HEK293 (cell line): Measurements from ENCODE around the gene NEK9.
A peak's percentile ranks its signal among the peaks of the same experiment; 100 is the strongest.

Experiments
- BCL11A ChIP-seq: fragments of 450-650 bp; formaldehyde crosslinking; IDR thresholded peaks from 2 replicates; pipeline ENCODE4 v1.5.1; 2016; ENCODE audit warnings: low read depth, missing biosample characterization, missing genetic modification characterization
- BCL11B ChIP-seq: fragments of 450-650 bp; formaldehyde crosslinking; IDR thresholded peaks from 2 replicates; pipeline ENCODE4 v1.5.1; 2016; ENCODE audit warnings: low read depth, missing biosample characterization, missing genetic modification characterization
- BCL6B ChIP-seq: fragments of 450-650 bp; formaldehyde crosslinking; IDR thresholded peaks from 2 replicates; pipeline ENCODE4 v1.5.1; 2017; ENCODE audit warnings: missing biosample characterization, missing genetic modification characterization
- HIC1 ChIP-seq: fragments of 450-650 bp; formaldehyde crosslinking; IDR thresholded peaks from 2 replicates; pipeline ENCODE4 v1.5.1; 2016; ENCODE audit warnings: missing biosample characterization, missing genetic modification characterization
- HOXD13 ChIP-seq: sonication (generic); formaldehyde crosslinking; IDR thresholded peaks from 2 replicates; pipeline ENCODE4 v1.8.0; 2022; ENCODE audit warnings: missing genetic modification reagents, borderline replicate concordance
- KLF1 ChIP-seq: fragments of 450-650 bp; formaldehyde crosslinking; IDR thresholded peaks from 2 replicates; pipeline ENCODE4 v1.5.1; 2016; ENCODE audit warnings: missing biosample characterization, missing genetic modification characterization
- KLF16 ChIP-seq: fragments of 450-650 bp; formaldehyde crosslinking; IDR thresholded peaks from 2 replicates; pipeline ENCODE4 v1.5.1; 2017; ENCODE audit warnings: missing biosample characterization, missing genetic modification characterization
- KLF17 ChIP-seq: fragments of 450-650 bp; formaldehyde crosslinking; IDR thresholded peaks from 2 replicates; pipeline ENCODE4 v1.5.1; 2016; ENCODE audit warnings: missing biosample characterization, missing genetic modification characterization
- KLF7 ChIP-seq: fragments of 450-650 bp; formaldehyde crosslinking; IDR thresholded peaks from 2 replicates; pipeline ENCODE4 v1.5.1; 2016; ENCODE audit warnings: missing biosample characterization, missing genetic modification characterization, borderline replicate concordance
- OSR2 ChIP-seq: fragments of 450-650 bp; formaldehyde crosslinking; IDR thresholded peaks from 2 replicates; pipeline ENCODE4 v1.5.1; 2016; ENCODE audit warnings: missing biosample characterization, missing genetic modification characterization
- PATZ1 ChIP-seq: fragments of 450-650 bp; formaldehyde crosslinking; IDR thresholded peaks from 2 replicates; pipeline ENCODE4 v1.5.1; 2016; ENCODE audit warnings: missing biosample characterization, missing genetic modification characterization
- SALL2 ChIP-seq: fragments of 450-650 bp; formaldehyde crosslinking; IDR thresholded peaks from 2 replicates; pipeline ENCODE4 v1.5.0; 2017; ENCODE audit warnings: missing biosample characterization, mild to moderate bottlenecking, missing genetic modification characterization, borderline replicate concordance
- SP3 ChIP-seq: fragments of 450-650 bp; formaldehyde crosslinking; IDR thresholded peaks from 2 replicates; pipeline ENCODE4 v1.5.1; 2016; ENCODE audit warnings: missing biosample characterization, missing genetic modification characterization
- YY1 ChIP-seq: fragments of 450-650 bp; formaldehyde crosslinking; IDR thresholded peaks from 2 replicates; pipeline ENCODE4 v1.5.1; 2018; ENCODE audit warnings: missing biosample characterization, missing genetic modification characterization
- ZBTB10 ChIP-seq: fragments of 450-650 bp; formaldehyde crosslinking; IDR thresholded peaks from 2 replicates; pipeline ENCODE4 v1.5.1; 2016; ENCODE audit warnings: missing biosample characterization, missing genetic modification characterization
- ZBTB17 ChIP-seq: fragments of 450-650 bp; formaldehyde crosslinking; IDR thresholded peaks from 2 replicates; pipeline ENCODE4 v1.5.1; 2016; ENCODE audit warnings: missing biosample characterization, missing genetic modification characterization
- ZIC2 ChIP-seq: fragments of 450-650 bp; formaldehyde crosslinking; IDR thresholded peaks from 2 replicates; pipeline ENCODE4 v1.5.1; 2016; ENCODE audit warnings: missing biosample characterization, missing genetic modification characterization
- ZNF324 ChIP-seq: fragments of 450-650 bp; formaldehyde crosslinking; IDR thresholded peaks from 2 replicates; pipeline ENCODE4 v1.5.1; 2016; ENCODE audit warnings: missing biosample characterization, missing genetic modification characterization
- ZNF335 ChIP-seq: fragments of 450-650 bp; formaldehyde crosslinking; conservative IDR thresholded peaks from 2 replicates; pipeline ENCODE4 v1.5.1; 2016; ENCODE audit warnings: missing biosample characterization, missing genetic modification characterization
- ZNF341 ChIP-seq: fragments of 450-650 bp; formaldehyde crosslinking; IDR thresholded peaks from 2 replicates; pipeline ENCODE4; 2016; ENCODE audit warnings: low read depth, missing biosample characterization, missing genetic modification characterization
- ZNF416 ChIP-seq: fragments of 450-650 bp; formaldehyde crosslinking; IDR thresholded peaks from 2 replicates; pipeline ENCODE4 v1.5.1; 2016; ENCODE audit warnings: missing biosample characterization, missing genetic modification characterization
- ZNF585B ChIP-seq: fragments of 450-650 bp; formaldehyde crosslinking; IDR thresholded peaks from 2 replicates; pipeline ENCODE4 v1.5.1; 2016; ENCODE audit warnings: missing biosample characterization, missing genetic modification characterization
- ZNF600 ChIP-seq: fragments of 450-650 bp; formaldehyde crosslinking; IDR thresholded peaks from 2 replicates; pipeline ENCODE4 v1.5.1; 2016; ENCODE audit warnings: missing biosample characterization, missing genetic modification characterization
- ZNF610 ChIP-seq: fragments of 450-650 bp; formaldehyde crosslinking; IDR thresholded peaks from 2 replicates; pipeline ENCODE4 v1.5.1; 2016; ENCODE audit warnings: missing biosample characterization, missing genetic modification characterization, borderline replicate concordance
- ZNF660 ChIP-seq: fragments of 450-650 bp; IDR thresholded peaks from 2 replicates; pipeline ENCODE4 v1.5.1; 2018; ENCODE audit warnings: missing biosample characterization, mild to moderate bottlenecking, missing genetic modification characterization
- ZNF830 ChIP-seq: fragments of 450-650 bp; IDR thresholded peaks from 2 replicates; pipeline ENCODE4 v1.5.0; 2018; ENCODE audit warnings: missing biosample characterization, missing genetic modification characterization, low read depth, mild to moderate bottlenecking, moderate library complexity
- ZSCAN18 ChIP-seq: fragments of 450-650 bp; formaldehyde crosslinking; IDR thresholded peaks from 2 replicates; pipeline ENCODE4 v1.5.1; 2016; ENCODE audit warnings: missing biosample characterization, missing genetic modification characterization

Gene NEK9

GRCh38 chr14:75069121-75069810, 57.6 kb downstream of the NEK9 start, which contains the start of gene ZC2HC1C (continued):
- TF ChIP-seq PATZ1 (tag by site-specific recombination) = peak; percentile 77
- TF ChIP-seq OSR2 (tag by site-specific recombination) = peak; percentile 49; the same call in 1 of the 2 replicates
- 0 out of 2 replicates have a peak, but pooled peaks have one; percentile 24 for TF ChIP-seq KLF17 (tag by site-specific recombination)
- peak; percentile 56; the same call in 1 of the 2 replicates for TF ChIP-seq ZNF341 (tag by site-specific recombination)
- no peak for TF ChIP-seq ZNF830 (tag by site-specific recombination)
- TF ChIP-seq SP3 (tag by site-specific recombination) = peak; percentile 22; the same call in 1 of the 2 replicates
- TF ChIP-seq ZNF585B = no peak
- TF ChIP-seq ZNF600 = peak; percentile 32; the same call in 1 of the 2 replicates
- TF ChIP-seq ZSCAN18 (tag by site-specific recombination) = no peak
- TF ChIP-seq KLF1 (tag by site-specific recombination) = peak; percentile 82
- TF ChIP-seq HOXD13 (CRISPR knock-in tag) = no peak
- TF ChIP-seq ZNF335 (tag by site-specific recombination) = peak; percentile 69; the same call in 1 of the 2 replicates
- peak; percentile 78 for TF ChIP-seq ZBTB10 (tag by site-specific recombination)
- peak; percentile 64; the same call in 1 of the 2 replicates for TF ChIP-seq HIC1 (tag by site-specific recombination)
- TF ChIP-seq ZBTB17 (tag by site-specific recombination) = 0 out of 2 replicates have a peak, but pooled peaks have one; percentile 11
- TF ChIP-seq ZNF324 = no peak
- TF ChIP-seq ZIC2 (tag by site-specific recombination) = peak; percentile 73
- peak; percentile 43; the same call in 1 of the 2 replicates for TF ChIP-seq KLF16 (tag by site-specific recombination)
- no peak for TF ChIP-seq SALL2 (tag by site-specific recombination)
- 0 out of 2 replicates have a peak, but pooled peaks have one; percentile 33 for TF ChIP-seq YY1 (tag by site-specific recombination)
- TF ChIP-seq BCL11B (tag by site-specific recombination) = peak; percentile 97
- peak; percentile 98 for TF ChIP-seq BCL11A (tag by site-specific recombination)
- TF ChIP-seq BCL6B (tag by site-specific recombination) = no peak
- no peak for TF ChIP-seq ZNF416
- TF ChIP-seq ZNF610 = 0 out of 2 replicates have a peak, but pooled peaks have one; percentile 15
- TF ChIP-seq KLF7 = peak; percentile 88; the same call in 1 of the 2 replicates
- TF ChIP-seq ZNF660 (tag by site-specific recombination) = peak; percentile 62; the same call in 1 of the 2 replicates
